Measurements from ENCODE around the gene DOCK4.

The DOCK4 gene

GRCh38 chr7:112079122-112079521 is 127.1 kb downstream of the DOCK4 start:
- no peaks in the 10 kb centered on the region for H3K9me3 ChIP-seq (ENCODE audit: insufficient read depth, low read length)
- no peak overlapping the region for H2AFZ ChIP-seq (ENCODE audit: low read depth, low read length, severe bottlenecking)
- H3K9ac ChIP-seq (ENCODE audit: low read length), result no peak overlapping the region
- H3K27me3 ChIP-seq (ENCODE audit: low read length), result no peaks in the 10 kb centered on the region
- no peaks in the 10 kb centered on the region for H4K20me1 ChIP-seq (ENCODE audit: low read depth, low read length)
- no peak overlapping the region for H3K4me2 ChIP-seq (ENCODE audit: low read depth, low read length, poor library complexity, severe bottlenecking)
- TF ChIP-seq EZH2phosphoT487 (conservative IDR thresholded peaks at IDR 0.05; ENCODE audit: low read length) (no peak), CTCF (IDR thresholded peaks at IDR 0.05; ENCODE audit: insufficient read depth, low read length, poor library complexity, severe bottlenecking) (no peak)
- 0 out of 2 replicates have a peak, but pooled peaks cover 3% of the 10 kb centered on the region for H3F3A ChIP-seq (ENCODE audit: insufficient read depth)
- no peaks in the 10 kb centered on the region for H3K36me3 ChIP-seq (ENCODE audit: low read length)
- H3K79me2 ChIP-seq (ENCODE audit: insufficient read depth, low read length), result no peaks in the 10 kb centered on the region
- no peak overlapping the region for H3K27ac ChIP-seq (ENCODE audit: low read depth, low read length)
- H3K9me2 ChIP-seq (replicated peaks; ENCODE audit: insufficient read depth, low read length), result no peaks in the 10 kb centered on the region
- H3K4me3 ChIP-seq (ENCODE audit: insufficient read depth, low read length, poor library complexity, severe bottlenecking), result no peak overlapping the region

GRCh38 chr7:112076324-112076723 is 129.9 kb downstream of the DOCK4 start:
- H3K9ac ChIP-seq (ENCODE audit: low read length), result no peak overlapping the region
- H3K4me2 ChIP-seq (ENCODE audit: low read depth, low read length, poor library complexity, severe bottlenecking), result no peak overlapping the region

GRCh38 chr7:112074464-112074863 is 131.7 kb downstream of the DOCK4 start:
- H4K20me1 ChIP-seq (ENCODE audit: low read depth, low read length), result no peaks in the 10 kb centered on the region
- no peak overlapping the region for H2AFZ ChIP-seq (ENCODE audit: low read depth, low read length, severe bottlenecking)
- H3K27me3 ChIP-seq (ENCODE audit: low read length), result no peaks in the 10 kb centered on the region
- H3K79me2 ChIP-seq (ENCODE audit: insufficient read depth, low read length), result no peaks in the 10 kb centered on the region
- no peak overlapping the region for H3K9ac ChIP-seq (ENCODE audit: low read length)
- no peaks in the 10 kb centered on the region for H3K9me2 ChIP-seq (replicated peaks; ENCODE audit: insufficient read depth, low read length)
- H3F3A ChIP-seq (ENCODE audit: insufficient read depth), result no peaks in the 10 kb centered on the region
- H3K36me3 ChIP-seq (ENCODE audit: low read length), result no peaks in the 10 kb centered on the region
- H3K4me2 ChIP-seq (ENCODE audit: low read depth, low read length, poor library complexity, severe bottlenecking), result no peak overlapping the region
- H3K4me3 ChIP-seq (ENCODE audit: insufficient read depth, low read length, poor library complexity, severe bottlenecking), result no peak overlapping the region
- no peak overlapping the region for H3K27ac ChIP-seq (ENCODE audit: low read depth, low read length)
- H3K9me3 ChIP-seq (ENCODE audit: insufficient read depth, low read length), result no peaks in the 10 kb centered on the region
- TF ChIP-seq CTCF (IDR thresholded peaks at IDR 0.05; ENCODE audit: insufficient read depth, low read length, poor library complexity, severe bottlenecking) (no peak), EZH2phosphoT487 (conservative IDR thresholded peaks at IDR 0.05; ENCODE audit: low read length) (no peak)

More at GRCh38 chr7:112076324-112076723, 129.9 kb downstream of the DOCK4 start:
- Histone ChIP-seq H3K27me3 (ENCODE audit: low read length) (no peaks in the 10 kb centered on the region), H3K9me2 (replicated peaks; ENCODE audit: insufficient read depth, low read length) (no peaks in the 10 kb centered on the region), H3K9me3 (ENCODE audit: insufficient read depth, low read length) (no peaks in the 10 kb centered on the region), H4K20me1 (ENCODE audit: low read depth, low read length) (no peaks in the 10 kb centered on the region), H3K4me3 (ENCODE audit: insufficient read depth, low read length, poor library complexity, severe bottlenecking) (no peak overlapping the region), H3F3A (ENCODE audit: insufficient read depth) (no peaks in the 10 kb centered on the region), H3K27ac (ENCODE audit: low read depth, low read length) (no peak overlapping the region), H3K36me3 (ENCODE audit: low read length) (no peaks in the 10 kb centered on the region), H2AFZ (ENCODE audit: low read depth, low read length, severe bottlenecking) (no peak overlapping the region), H3K79me2 (ENCODE audit: insufficient read depth, low read length) (no peaks in the 10 kb centered on the region)
- TF ChIP-seq CTCF (IDR thresholded peaks at IDR 0.05; ENCODE audit: insufficient read depth, low read length, poor library complexity, severe bottlenecking) (no peak), EZH2phosphoT487 (conservative IDR thresholded peaks at IDR 0.05; ENCODE audit: low read length) (no peak)
